Fibroblast of lung (primary cell): ENCODE measurements around the gene NUP214.
"Not testable (repeated sequence)": the region's sequence is repeated elsewhere in the genome, so short reads cannot be mapped to it uniquely, and the experiment has no call there.

Source experiments
- EZH2 ChIP-seq: IDR thresholded peaks from 2 replicates; pipeline ENCODE4 v1.5.1; 2012; ENCODE audit warnings: low read length, control low read depth, mild to moderate bottlenecking; ENCODE audit errors: missing control alignments
- TF ChIP-seq, protein P1 (sequence below), 2 donors: IDR thresholded peaks in 1 of 2; conservative IDR thresholded peaks in 1 of 2; 1 replicate in 1 of 2; 2 replicates in 1 of 2; pipeline ENCODE4 v1.5.1; 2011 to 2012; ENCODE audit warnings: low read length in 2 of 2, control low read depth in 1 of 2, inconsistent platforms in 1 of 2, low read depth in 1 of 2, mild to moderate bottlenecking in 1 of 2

DNA sequence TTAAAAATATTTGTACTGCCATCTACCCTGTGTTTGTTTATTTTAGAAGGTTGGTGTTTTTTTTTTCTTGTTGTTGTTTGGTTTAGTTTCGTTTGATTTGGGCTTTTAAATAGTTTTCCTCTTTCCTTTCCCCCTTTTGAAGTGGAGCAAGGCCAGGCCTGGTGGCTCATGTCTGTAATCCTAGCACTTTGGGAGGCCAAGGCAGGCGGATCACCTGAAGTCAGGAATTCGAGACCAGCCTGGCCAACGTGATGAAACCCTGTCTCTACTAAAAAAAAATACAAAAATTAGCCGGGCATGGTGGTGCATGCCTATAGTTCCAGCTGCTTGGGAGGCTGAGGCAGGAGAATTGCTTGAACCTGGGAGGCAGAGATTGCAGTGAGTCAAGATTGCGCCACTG is 65.6 kb downstream of the NUP214 start:
- TF ChIP-seq, protein P1, sequence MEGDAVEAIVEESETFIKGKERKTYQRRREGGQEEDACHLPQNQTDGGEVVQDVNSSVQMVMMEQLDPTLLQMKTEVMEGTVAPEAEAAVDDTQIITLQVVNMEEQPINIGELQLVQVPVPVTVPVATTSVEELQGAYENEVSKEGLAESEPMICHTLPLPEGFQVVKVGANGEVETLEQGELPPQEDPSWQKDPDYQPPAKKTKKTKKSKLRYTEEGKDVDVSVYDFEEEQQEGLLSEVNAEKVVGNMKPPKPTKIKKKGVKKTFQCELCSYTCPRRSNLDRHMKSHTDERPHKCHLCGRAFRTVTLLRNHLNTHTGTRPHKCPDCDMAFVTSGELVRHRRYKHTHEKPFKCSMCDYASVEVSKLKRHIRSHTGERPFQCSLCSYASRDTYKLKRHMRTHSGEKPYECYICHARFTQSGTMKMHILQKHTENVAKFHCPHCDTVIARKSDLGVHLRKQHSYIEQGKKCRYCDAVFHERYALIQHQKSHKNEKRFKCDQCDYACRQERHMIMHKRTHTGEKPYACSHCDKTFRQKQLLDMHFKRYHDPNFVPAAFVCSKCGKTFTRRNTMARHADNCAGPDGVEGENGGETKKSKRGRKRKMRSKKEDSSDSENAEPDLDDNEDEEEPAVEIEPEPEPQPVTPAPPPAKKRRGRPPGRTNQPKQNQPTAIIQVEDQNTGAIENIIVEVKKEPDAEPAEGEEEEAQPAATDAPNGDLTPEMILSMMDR (conservative IDR thresholded peaks at IDR 0.05 in 1 of 2, IDR thresholded peaks at IDR 0.05 in 1 of 2; ENCODE audit: low read depth in 1 of 2, low read length in 2 of 2), result not testable (repeated sequence)
- not testable (repeated sequence) for TF ChIP-seq EZH2
